Stimulated activated CD4-positive, alpha-beta T cell treated with anti-CD3 and anti-CD28 coated beads, Interleukin-2, amount 100 ng/mL, for 4 hours (primary cell): ENCODE results near the gene TSSK2.

Source experiments
- DNase-seq: peaks from one replicate; pipeline ENCODE4 v3.0.0-alpha.2; 2020; ENCODE audit warnings: low read depth

The TSSK2 gene

DNA sequence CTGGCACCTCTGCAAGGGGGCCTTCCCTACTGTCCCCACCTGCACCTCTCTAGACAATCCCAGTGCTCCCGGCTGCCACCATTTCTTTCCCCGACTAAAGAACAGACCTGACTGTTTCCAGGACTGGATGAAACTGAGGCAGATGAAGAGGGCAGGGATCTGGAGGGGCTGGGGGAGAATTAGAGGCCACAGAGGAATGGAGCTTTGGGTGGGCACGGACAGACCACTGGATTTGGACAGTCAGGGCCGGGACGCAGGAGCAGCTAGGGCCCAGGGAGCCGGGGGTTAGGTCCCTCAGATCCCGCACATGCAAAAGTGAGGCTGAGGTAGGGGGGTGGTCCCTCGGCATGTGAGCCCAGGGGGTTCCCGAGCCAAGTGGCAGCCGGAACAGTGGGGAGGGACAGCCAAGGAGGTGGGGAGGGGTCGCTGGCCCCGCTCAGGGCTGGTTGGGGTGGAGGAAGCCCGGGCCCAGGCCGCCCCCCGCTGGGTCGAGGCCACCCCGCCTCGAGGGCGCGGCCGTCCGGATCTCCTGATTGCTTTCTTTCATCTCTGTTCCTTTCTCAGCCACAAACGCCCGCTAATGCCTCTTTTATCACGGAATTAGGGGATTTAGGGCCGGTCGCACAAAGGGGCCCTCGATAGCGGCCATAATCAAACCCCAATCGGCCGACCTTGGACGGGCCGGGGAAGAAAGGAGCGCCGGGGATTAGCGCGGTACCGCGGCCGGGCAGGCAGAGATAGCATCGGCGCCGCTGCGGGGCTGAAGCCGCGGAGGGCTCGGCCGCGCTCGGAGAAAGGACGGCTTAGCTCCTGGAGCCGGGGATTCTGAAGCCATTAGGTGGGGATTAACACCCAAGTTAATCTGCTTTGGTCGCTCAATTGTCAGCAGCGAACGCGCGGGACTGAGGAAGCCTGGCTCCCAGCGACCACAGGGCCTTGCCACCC lies 38.2 kb downstream of the TSSK2 start:
- no peak for DNase-seq

DNA sequence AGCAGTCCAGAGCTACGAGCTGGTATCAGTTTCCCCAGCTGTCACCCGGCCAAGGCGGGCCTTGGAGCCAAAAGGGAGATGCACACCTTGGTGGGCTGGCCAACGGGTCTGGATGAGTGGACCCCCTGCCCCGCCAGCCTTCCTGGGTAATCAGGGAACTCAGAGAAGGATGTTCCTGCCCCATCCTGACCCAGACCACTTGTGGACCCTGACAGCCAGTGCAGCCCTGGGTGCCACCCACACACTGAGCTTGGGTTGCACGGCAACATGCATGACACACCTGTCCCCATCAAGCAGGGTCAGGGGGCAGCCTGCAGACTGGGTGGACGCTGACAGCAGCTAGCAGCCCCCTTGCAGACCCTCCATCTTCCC lies 38.8 kb downstream of the TSSK2 start:
- DNase-seq = no peak

DNA sequence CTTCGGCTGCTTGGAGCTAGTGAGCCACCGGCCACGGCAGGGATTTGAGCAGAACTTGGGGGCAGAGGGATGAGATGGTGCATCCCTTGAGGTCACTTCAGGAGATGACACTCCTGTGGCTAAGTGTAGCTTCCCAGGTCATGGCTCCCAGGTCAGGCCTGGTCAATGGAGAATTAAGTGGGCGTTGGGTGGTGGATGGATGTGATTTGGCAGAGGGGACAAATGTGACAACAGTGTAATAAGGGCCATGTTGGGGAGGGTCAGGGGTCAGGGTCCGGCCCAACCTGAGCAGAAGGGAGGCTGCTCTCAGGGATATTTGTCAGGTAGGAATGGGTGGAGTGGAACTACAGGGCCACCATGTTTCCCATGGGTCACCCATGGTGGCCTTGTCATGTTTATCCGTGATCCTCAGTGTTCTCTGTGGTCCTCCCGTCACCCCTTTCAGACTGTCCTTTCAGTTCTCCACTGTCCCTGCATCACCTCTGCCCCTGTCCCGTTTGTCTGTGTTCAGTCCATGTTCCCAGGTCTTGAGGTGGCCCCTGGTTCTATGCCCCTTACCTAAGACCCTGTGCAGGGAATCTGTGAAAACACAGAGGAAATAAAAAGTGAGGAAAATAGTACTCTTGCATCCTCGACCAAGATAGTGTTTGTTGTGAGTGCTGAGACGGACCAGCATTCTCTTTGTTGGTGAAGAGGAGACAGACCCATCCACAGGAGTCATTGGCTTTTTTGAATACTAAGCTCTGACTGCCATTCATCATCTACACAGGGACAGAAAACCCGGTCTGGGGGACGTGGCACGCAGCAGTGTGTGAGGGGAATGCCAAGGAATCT lies 41.3 kb downstream of the TSSK2 start:
- DNase-seq = no peak

DNA sequence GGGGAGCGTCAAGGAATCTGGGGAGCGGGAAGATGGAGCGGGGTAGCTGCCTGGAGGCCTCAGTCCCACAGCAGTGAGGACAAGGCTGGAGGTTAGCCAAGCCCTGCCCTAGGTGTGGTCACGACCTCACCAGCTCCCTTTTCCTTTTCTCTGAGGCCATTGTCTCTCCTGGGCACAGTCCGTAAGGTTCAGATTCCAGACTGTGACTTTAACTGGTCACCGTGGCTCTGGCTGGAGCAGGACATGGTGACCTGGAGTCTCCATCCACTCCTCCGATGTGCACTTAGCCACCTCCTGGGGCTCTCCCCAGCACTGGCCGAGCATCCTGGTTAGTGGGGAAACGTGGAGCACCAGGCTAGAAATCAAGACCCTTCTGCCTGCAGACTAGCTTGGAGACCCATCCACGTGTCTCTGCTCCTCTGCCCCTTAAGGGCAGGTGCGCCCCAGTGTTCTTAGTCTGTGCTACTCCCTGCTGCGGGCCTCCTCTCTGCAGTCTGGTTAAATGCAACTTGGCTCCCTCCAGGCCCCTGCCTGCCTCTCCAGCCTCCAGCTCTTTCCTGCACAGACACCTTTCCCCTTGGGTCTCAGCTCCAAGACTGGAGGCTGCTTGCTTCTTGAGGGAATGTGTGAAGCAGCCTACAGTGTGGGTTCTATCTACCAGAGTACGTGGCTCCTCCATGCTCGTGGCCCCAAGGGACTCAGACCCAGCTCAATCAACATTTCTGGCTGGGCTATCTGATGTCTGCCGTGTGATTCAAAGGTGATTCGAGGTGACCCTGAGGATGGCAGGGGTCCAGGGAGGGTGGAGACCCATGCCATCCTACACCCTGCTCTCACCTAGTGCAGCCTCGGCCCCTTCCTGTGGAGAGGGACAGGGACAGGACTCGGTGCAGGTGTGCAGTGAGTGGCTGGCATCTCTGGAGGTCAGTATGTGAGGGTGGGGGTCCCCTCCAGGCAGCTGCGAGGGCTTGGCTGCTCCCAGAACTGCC lies 42.2 kb downstream of the TSSK2 start:
- no peak for DNase-seq

DNA sequence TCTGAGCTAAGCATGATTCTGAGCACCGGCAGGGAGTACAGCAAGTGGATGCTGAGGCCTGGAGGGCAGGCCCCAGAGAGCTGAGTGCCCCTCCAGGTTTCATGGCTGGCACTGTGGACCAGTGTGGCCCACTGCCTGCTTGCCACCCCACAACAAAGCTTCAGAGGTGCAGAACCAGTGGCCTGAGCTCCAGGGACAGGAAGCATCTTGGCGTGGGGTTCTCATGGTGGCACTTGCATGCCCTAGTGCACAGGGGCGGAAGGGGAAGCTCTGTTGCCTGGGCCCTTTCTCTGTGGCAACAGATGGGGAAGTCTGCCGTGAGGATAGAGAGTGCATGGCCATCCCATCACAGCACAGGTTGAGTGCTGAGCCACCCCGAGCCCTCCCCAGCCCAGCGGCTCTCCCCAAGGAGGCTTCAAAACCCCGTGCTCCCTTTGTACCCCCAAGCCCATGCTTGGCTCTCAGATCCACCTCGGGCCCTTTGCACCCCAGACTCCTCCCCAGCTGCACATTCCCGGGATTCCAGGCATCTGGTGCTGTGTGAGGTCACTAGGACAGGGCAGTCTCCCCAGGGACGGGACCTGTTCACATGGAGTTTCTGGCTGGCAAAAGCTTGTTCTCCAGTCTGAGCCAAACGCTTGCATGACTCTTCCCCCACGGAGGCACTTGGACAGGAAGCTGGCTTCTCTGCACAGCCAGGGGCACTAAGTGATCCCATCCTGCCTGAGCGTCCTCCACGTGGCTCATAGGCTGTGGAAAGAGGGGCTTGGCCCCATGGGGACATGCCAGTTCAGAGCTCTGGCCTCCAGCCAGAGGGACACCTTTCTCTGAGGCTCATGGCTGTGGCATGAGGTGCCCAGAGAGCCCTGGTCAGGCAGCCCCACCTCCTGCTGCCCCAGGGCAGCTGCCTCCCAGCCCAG lies 43.3 kb downstream of the TSSK2 start:
- no peak for DNase-seq

DNA sequence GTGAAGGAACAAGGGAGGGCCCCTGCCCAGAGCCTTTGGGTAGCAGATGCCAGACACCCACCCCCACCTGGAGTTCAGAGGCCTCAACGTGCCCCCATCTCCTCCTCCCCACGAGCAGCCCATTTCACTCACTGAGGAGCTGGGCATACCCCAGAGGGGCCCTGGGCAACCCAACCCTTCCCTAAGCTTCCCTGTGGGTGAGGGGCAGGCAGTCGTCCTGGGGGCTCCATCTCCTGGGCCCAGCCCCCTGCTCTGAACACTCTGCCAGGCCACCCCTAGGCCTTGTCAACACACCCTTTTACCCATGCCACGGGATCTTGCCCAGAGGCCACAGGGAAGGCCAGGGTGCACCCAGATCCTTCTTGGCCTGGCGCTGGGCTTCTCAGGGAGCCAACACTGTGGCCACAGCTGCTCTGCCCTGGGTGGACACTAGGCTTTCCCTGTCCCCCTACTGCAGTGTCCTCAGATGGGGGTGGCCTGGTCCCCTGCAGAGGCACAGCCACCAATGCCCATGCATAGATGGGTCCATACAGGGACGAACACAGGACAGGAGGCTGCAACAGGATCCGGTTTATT lies 44.0 kb downstream of the TSSK2 start:
- DNase-seq = no peak

DNA sequence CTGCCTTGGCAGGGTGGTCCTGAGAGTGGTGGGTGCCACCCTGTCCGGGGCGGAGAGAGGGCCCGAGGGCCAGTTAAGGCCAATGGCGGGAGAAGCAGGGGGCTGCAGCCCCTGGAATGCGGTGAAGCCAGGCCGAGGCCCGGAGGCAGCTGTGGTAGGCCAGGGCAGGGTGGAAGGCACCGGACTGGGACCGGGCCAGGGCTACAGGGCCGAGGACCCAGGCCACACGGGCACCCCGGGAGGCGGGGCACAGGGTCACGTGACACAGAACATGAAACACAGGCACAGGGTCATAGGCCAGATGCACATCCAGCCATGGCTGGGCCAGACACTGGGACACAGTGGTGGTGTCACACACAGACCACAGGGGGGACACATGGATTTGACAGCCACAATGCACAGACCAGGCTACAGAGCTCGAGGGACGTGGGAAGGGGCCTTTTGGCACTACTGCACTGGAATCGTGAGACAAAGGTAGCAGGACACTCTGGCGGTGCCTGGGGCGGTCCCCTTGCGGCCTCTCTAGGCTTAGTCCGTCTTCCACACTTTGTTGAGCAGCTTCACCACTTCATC lies 44.6 kb downstream of the TSSK2 start:
- DNase-seq = no peak

DNA sequence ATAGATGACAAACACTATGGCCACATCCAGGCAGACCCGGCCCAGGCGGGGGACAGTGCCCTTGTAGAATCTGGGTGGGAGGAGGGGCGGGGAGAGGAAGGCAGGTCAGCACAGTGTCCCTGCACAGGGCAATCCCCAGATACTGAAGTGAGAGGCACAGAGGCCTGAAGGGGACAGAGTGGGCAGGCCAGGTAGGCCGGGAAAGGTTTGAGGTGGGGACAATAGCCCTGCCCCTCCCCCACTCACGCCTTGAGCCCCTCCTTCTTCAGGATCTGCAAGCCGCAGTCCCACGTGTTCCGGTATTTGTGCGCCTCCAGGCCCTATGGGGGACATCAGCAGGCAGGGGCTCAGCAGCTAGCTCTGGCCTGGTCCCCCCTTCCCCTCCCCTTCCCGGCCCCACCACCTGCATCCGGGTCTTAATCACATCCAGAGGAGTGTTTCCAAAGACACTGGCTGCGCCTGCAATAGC lies 45.1 kb downstream of the TSSK2 start:
- DNase-seq = no peak

DNA sequence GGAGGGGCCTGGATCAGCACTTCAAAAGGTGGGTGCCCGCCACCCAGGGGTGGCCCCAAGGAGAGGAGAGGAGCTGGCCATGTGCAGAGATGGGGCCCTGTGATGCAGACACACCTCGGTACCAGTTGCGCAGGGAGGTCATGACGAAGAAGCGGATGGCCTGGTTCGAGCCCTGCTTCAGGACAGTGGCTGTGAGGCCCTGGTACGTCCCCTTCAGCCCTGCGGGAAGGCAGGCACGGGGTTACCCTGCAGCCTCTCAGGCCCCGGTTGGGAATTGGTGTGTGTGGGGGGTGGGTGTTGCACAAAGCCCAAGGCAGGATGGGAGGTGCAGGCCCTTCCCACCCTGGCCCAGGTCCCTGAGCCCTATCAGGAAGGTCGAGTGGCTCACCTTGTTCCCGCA lies 45.6 kb downstream of the TSSK2 start:
- DNase-seq = no peak

DNA sequence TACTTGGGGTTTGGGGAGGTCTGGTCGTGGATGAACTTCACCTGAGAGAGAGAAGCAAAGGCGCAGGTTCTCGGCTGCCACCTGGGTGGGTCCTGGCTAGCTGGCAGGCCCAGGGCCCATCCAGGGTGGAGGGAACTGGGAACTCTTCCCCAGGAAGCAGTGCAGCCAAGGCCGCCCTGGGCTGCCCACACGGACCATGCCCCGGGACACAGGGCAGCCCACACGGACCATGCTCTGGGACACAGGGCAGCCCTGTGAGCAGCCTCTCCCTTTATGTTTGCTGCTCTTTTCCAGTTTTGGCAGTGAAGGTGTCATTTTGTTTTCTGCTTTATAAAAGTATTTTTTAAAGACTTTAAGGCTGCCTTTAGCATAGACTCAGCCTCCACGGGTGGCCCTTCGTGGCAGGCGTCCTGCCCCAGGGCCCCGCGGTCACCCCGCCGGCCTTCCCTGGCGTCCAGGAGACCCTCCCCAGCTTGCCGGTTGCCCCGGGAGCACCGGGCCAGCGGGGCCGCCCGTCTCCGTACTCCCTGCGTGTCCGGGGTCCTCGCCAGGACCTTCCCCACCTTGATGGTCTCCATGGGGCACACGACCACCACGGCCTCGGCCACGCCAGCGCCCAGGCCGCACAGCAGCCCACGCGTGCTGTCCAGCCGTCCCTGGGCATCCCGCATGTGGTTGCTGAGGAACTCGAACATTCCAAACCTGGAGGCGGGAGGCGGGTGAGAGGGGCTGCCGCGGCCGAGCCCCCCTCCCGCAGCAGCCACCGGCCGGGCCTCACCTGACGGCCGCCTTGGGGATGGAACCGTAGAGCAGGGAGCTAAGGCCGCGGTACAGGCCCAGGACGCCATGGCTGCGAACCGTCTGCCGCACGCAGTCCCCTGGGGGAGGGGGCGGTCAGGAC lies 46.3 kb downstream of the TSSK2 start:
- DNase-seq = no peak

DNA sequence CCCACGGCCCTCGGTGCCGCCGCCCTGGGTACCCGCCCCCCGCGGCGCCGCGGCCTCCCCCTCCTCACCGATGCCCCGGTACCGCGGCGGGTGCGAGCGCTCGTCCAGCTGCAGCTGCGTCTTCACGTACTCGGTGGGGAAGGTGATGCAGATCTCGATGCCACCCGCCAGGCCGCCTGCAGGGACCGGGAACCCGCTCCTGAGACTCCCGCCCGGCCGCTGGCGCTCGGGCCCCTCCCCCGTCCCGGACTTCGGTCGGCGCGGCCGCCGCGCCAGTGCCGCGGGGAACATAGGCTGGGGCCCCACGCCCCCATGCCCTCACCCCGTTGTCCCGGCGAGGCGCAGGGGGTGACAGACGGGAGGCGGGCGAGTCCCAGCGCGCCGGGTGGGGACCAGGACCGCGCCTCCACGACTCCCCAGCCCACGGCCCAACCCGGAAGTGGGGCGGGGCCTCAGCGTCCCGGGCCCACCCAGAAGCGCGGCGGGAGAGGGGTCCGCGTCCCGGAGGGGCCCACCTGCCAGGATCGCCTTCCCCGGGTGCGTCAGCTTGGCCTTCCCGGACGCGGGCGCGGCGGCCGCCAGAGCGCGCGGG lies 47.1 kb downstream of the TSSK2 start:
- no peak for DNase-seq

DNA sequence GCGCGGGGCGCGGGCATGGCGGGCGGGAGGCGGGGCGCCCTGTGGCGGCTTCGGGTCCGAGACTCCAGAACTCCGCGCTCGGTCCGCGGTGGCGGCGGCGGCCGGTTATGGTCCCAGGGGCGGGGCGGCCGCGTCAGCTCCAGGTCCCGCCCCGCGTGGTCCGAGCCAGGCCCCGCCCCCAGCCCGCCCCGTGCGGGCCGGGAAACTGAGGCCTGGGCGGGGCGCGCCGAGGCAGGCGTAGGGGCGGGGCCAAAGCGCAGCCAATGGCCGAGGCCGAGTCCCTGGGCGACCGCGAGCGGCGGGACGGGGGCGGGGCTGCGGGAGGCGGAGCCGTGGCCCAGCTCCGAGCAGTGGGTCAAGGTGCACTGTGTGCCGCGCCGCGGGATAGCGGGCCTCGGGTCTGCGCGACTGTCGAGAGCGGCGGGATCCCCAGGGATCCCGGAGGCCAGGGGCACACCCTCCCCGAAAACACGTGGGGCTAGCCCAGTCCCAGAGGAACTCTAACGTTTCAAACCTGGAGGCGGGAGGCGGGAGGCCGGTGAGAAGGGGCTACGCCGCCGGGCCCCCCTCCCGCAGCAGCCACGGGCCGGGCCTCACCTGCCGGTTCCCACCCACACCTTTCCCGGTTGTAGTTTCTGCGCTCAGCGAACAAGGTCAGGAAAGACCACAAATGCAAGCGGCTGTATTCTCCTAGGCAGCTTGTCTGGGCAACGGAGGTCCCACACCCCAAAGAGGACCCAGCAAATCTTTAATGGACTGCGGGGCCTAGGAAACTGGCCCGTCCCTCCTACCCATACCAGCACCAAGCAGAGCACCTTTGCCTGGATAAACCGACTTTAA lies 47.8 kb downstream of the TSSK2 start, which contains the start of gene SLC25A1:
TSS of gene SLC25A1 (minus strand) at position 80 of the 840 bp plus-strand sequence. CDS start at position 17, 63 bp downstream.
- peak; percentile 79 for DNase-seq

DNA sequence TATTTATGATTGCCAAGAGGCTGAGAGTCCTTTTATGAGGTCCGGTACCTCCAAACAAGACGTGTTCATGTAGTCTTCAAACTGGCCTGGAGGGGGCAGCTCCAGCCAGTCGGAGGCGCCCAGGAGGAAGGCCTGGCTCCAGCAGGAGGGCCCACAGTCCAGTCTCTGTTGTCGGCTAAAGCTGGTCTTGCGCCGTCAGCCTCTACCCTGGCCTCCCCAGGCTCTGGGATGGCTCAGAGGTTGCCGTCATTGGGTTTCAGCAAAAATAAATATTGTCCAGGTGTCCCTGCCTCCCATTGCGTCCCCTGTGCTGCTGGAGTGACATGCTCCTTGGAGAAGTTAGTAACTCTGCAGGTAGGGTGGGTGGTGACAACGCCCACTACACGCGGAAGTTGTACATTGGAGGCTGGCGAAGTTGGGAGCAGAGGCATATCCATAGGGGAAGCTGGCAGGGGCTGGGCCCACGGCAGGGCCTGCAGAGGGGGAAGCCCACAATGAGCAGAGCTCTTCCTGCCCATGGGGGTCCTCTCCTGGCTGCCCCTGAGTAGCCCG lies 48.5 kb downstream of the TSSK2 start:
- DNase-seq = no peak

DNA sequence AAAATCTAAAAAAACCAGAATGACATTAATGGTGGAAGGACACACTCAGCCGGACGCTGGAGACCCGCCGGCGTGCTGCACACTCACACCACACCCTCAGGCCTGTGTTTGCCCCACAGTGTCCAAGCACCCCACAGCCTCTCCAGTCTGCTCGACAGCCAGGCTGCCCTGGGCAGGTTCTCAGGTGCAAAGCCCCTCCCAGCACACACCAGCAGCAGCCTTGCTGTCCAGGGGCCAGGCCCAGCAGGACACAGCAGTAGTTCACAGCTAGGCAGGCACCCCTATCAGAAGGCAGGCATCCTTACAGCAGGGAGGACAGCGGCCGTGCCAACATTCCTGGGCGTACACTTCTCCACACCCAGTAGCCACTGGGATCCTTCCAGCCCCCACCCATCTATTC lies 49.1 kb downstream of the TSSK2 start:
- no peak for DNase-seq

DNA sequence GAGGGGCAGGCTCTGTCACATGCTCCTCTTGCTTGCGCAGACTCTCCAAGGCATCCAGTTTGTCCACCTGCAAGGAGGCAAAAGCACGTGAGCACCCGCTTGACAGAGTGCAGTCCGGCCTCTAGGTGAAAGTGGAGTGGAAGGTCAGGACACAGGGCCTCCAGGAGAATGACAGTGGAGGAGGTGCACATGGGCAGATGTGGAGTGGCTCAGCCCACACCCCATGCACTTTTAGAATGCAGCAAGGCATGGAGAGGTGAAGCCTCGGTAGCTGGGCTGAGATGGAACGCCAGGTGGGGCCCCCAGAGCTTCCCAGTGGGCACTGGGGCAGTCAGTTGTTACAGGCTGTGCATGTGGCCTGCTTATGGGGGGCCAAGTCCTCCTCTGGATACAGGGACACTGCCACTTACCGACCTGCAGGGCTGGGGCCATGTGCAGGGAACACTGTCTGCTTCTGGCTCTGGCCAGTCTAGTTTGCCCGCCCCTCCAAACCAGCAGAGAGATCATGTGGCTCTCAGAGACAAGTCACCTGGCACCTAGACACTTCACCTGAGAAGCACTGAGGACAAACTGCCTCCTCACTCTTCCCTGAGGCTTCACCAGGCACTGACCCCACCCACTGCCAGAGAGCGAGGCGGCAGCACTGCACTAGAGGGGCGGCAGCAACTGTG lies 49.8 kb downstream of the TSSK2 start:
- no peak for DNase-seq

DNA sequence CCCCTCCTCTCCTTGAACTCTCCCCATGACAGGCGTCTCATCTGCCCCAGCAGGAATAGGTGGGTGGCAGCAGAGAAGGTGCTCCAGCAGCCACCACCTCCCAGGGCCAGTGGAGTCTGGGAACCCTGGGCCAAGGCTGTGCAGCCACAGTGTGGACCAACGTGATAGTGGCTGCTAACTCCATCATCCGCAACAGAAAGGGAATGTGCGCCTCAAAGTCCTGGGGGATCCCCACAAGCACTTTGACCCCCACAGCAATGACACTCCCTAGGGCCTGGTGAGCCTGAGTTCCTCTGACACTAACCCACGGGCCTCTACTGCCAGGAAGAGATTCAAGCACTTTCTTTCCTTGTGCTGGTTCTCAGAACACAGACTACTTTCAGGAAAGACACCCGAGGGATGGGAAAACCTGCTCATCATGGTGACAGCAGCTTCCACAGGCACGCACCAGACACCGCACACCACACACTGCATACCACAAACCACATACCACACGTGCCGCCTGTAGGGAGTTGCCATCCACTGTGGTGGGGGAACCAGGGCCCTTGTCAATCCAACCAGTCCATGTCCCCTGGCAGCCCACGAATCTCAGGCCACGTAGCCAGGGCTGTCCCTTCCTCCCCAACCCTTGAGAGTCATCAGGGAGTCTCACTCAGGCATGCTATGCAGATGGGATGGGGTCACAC lies 50.8 kb downstream of the TSSK2 start:
- DNase-seq = no peak
